Gastroesophageal sphincter (tissue), 4 donors: ENCODE results near the gene EEF1AKMT1. TPM values are rescaled to one million over a fixed set of nuclear protein-coding genes. Genes with fewer than 3 reads are reported as not detected.

Source experiments
- ATAC-seq: fragments of 150-250 bp; one replicate; pipeline ENCODE4 v1.9.1; 2016; ENCODE audit warnings: mild to moderate bottlenecking, moderate library complexity
- H3K27ac ChIP-seq, 4 donors: fragments of 200-600 bp; sonication (generic) in 3 of 4; 1 replicate in 3 of 4; 2 replicates in 1 of 4; pipeline ENCODE4 v1.5.1; 2016 to 2019
- H3K27me3 ChIP-seq: fragments of 200-600 bp; sonication (generic); one replicate; pipeline ENCODE4 v1.5.1; 2019
- H3K36me3 ChIP-seq, 2 donors: fragments of 200-600 bp; sonication (generic); one replicate each; pipeline ENCODE4 v1.5.1; 2019; ENCODE audit warnings: control low read depth in 1 of 2
- H3K4me1 ChIP-seq, 3 donors: fragments of 200-600 bp; sonication (generic); 1 replicate in 2 of 3; 2 replicates in 1 of 3; pipeline ENCODE4 v1.5.1; 2016 to 2019; ENCODE audit warnings: control low read depth in 2 of 3
- H3K4me3 ChIP-seq, 2 donors: fragments of 200-600 bp; sonication (generic); one replicate each; pipeline ENCODE4 v1.5.1; 2019; ENCODE audit warnings: mild to moderate bottlenecking in 1 of 2, moderate library complexity in 1 of 2
- H3K9me3 ChIP-seq, 3 donors: fragments of 200-600 bp; sonication (generic); one replicate each; pipeline ENCODE4 v1.5.1; 2017 to 2019; ENCODE audit warnings: control low read depth in 2 of 3
- EP300 ChIP-seq: sonication (generic); formaldehyde crosslinking; IDR thresholded peaks from one replicate; pipeline ENCODE4 v1.6.1; 2017; ENCODE audit warnings: antibody characterized with exemption, mild to moderate bottlenecking
- POLR2A ChIP-seq, 2 donors: fragments of 450-650 bp; IDR thresholded peaks; one replicate each; pipeline ENCODE4 v1.6.1; 2017; ENCODE audit warnings: antibody characterized with exemption in 2 of 2, mild to moderate bottlenecking in 2 of 2, moderate library complexity in 1 of 2
- POLR2AphosphoS5 ChIP-seq: sonication (generic); formaldehyde crosslinking; IDR thresholded peaks from one replicate; pipeline ENCODE4 v1.6.1; 2017; ENCODE audit warnings: antibody characterized with exemption
- WGBS, 2 donors: methylation state at CpG; one replicate each; pipeline ENCODE4 v1.1.5; 2018; ENCODE audit warnings: low coverage in 1 of 2; 5-methylcytosine and 5-hydroxymethylcytosine counted together
- total RNA-seq, 4 donors: library from RNA; depleted of rRNA; stranded (reverse); fragments of >200 nt; gene quantifications; one replicate each; pipeline ENCODE4 v1.1.0, GENCODE V29; 2016
- TF ChIP-seq, protein P1 (sequence below), 4 experiments: fragments of 200-600 bp in 2 of 4; fragments of 450-650 bp in 2 of 4; sonication (generic) in 1 of 4; IDR thresholded peaks; one replicate each; pipeline ENCODE4 v1.5.1; 2017 to 2019; ENCODE audit warnings: antibody characterized with exemption in 4 of 4, mild to moderate bottlenecking in 2 of 4, moderate library complexity in 2 of 4

EEF1AKMT1 gene
- total RNA-seq, 4 donors from 2014 or later, result 13.5 to 39.2 (median 20.3) TPM

DNA sequence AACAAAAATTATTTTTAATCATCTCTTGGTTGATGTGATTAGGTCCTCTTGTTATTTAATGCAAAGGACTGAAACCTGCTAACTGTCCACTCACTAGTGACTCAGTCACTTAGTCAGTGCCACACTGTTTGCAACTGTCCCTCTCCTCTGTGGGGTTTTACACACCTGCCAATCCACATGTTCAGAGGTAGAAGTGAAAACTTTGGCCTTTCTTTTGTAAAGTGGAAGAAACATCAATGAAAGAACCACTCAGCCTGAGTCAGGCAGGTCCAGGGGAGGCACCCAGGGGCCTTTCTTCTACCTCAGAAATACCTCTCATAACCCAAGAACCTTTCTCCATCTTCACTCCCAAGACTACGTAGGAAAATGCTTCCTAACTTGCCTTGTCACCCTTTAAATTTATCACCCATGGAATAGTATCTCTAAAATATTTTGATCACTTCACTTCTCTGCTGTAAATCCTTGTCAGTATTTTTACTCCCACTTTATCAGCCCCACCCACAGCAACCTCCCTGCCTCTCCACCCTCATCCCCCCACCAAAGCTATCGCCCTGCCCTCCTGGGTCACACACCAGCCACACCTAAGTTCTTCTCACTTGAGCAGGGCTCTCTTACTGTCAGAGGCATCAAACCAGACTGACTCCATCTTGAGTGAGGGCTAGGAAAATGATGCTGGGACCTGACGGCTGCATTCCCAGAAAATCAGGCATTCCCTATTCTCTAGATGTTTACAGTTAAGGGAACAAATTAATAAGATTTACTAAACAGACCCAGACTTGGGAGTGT, 29.6 kb upstream of the EEF1AKMT1 start:
- WGBS, 2 donors, result 93 to 98% methylated on average over 2 to 3 of the region's 3 CpGs
- TF ChIP-seq, protein P1, sequence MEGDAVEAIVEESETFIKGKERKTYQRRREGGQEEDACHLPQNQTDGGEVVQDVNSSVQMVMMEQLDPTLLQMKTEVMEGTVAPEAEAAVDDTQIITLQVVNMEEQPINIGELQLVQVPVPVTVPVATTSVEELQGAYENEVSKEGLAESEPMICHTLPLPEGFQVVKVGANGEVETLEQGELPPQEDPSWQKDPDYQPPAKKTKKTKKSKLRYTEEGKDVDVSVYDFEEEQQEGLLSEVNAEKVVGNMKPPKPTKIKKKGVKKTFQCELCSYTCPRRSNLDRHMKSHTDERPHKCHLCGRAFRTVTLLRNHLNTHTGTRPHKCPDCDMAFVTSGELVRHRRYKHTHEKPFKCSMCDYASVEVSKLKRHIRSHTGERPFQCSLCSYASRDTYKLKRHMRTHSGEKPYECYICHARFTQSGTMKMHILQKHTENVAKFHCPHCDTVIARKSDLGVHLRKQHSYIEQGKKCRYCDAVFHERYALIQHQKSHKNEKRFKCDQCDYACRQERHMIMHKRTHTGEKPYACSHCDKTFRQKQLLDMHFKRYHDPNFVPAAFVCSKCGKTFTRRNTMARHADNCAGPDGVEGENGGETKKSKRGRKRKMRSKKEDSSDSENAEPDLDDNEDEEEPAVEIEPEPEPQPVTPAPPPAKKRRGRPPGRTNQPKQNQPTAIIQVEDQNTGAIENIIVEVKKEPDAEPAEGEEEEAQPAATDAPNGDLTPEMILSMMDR (IDR thresholded peaks at IDR 0.05), result no peak
- TF ChIP-seq EP300 (no peak), POLR2AphosphoS5 (no peak), POLR2A (IDR thresholded peaks at IDR 0.05) (no peak)
- Histone ChIP-seq H3K36me3 (peaks cover 0 to 39% of the 10 kb centered on the region in 2 donors), H3K4me3 (no peak overlapping the region), H3K9me3 (no peaks in the 10 kb centered on the region), H3K27ac (no peak overlapping the region), H3K4me1 (no peaks in the 10 kb centered on the region), H3K27me3 (no peaks in the 10 kb centered on the region)
- ATAC-seq, result no peak

DNA sequence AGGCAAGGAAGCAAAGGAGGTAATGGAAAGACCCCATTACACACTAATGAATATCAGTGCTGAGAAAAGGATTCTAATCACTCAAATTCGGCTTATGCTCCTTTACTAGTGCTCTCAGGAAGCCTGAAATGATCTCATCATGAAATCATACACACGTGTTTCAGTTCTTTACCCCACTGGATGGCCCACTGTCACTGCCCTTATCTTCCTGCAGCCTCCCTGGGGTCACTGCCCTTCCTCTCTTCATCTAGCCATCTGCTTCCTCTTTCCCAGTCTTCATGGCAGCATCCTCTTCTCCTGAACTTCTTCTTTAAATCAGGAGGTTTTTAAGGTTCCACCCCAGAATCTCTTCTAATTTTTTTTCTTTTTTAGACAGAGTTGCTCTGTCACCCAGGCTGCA, 27.9 kb upstream of the EEF1AKMT1 start:
- ATAC-seq, result no peak
- no peak overlapping the region for H3K4me3 ChIP-seq
- H3K27ac ChIP-seq, result no peak overlapping the region
- TF ChIP-seq EP300 (no peak), POLR2AphosphoS5 (no peak), POLR2A (IDR thresholded peaks at IDR 0.05) (no peak)
- TF ChIP-seq, protein P1 (IDR thresholded peaks at IDR 0.05), result no peak
- peaks cover 0 to 30% of the 10 kb centered on the region in 2 donors for H3K36me3 ChIP-seq
- no peaks in the 10 kb centered on the region for H3K27me3 ChIP-seq
- WGBS, 2 donors, result 46 to 65% methylated on average over 2 of the region's 2 CpGs
- peaks cover 0 to 10% (median 3%) of the 10 kb centered on the region in 3 donors for H3K4me1 ChIP-seq
- H3K9me3 ChIP-seq, result no peaks in the 10 kb centered on the region

DNA sequence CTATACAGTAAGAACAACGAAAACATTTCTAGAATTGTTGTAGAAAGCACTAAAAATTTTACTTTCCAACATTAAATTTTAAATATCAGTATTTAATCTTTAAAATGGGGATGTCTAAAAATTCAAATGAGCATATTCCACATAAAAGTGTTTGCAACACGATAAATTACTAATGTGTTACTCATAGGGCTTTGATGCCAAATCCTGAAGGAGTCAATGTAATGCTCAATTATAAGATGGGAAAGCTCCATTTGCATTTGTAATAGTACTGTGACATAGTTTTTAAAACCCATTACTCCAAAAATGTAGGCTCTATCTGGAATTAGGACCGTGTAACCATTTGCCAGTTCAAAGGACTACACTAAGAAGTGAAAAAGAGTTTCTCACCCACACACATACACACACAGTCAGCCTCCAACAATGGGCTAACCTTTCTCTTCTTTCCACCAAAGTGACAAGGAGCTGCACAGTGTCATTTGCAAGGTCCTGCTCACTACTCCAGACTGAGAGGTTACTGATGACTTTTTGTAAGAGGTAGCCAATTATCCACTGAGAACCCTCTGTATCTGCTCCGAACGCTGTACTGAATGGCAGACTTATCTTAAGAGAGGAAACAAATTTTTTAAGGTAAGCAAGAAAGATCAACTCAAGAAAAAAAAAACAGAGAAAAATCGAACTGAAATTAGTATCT, 26.1 kb upstream of the EEF1AKMT1 start:
- no peaks in the 10 kb centered on the region for H3K27me3 ChIP-seq
- H3K27ac ChIP-seq, result no peak overlapping the region
- no peak for ATAC-seq
- no peak for TF ChIP-seq POLR2AphosphoS5
- TF ChIP-seq EP300, result no peak
- TF ChIP-seq, protein P1 (IDR thresholded peaks at IDR 0.05), result no peak
- TF ChIP-seq POLR2A (IDR thresholded peaks at IDR 0.05), result no peak
- H3K9me3 ChIP-seq, result no peaks in the 10 kb centered on the region
- H3K4me3 ChIP-seq, result no peak overlapping the region
- 65 to 79% methylated on average over 5 to 6 of the region's 6 CpGs for WGBS, 2 donors
- H3K4me1 ChIP-seq, result peaks cover 0 to 12% (median 3%) of the 10 kb centered on the region in 3 donors
- peaks cover 0 to 36% of the 10 kb centered on the region in 2 donors for H3K36me3 ChIP-seq

DNA sequence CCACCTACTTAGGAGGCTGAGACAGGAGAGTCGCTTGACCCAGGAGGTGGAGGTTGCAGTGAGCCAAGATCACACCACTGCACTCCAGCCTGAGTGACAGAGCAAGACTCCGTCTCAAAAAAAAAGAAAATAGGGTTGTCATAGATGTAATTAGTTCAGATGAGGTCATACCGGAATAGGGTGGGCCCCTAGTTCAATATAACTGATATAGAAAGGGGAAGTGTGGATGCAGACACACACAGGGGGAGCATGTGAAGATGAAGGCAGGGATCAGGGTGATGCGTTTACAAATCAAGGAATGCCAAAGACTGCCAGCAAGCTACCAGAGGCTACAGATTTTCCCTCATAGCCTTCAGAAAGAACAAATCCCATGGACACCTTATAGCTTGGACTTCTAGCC, 24.3 kb upstream of the EEF1AKMT1 start:
- H3K27me3 ChIP-seq, result no peaks in the 10 kb centered on the region
- H3K27ac ChIP-seq, result peak overlapping the region in 1 of 4 donors; percentile 15
- H3K9me3 ChIP-seq, result no peaks in the 10 kb centered on the region
- no peak for ATAC-seq
- TF ChIP-seq EP300 (no peak), POLR2AphosphoS5 (no peak), POLR2A (IDR thresholded peaks at IDR 0.05) (no peak)
- TF ChIP-seq, protein P1 (IDR thresholded peaks at IDR 0.05), result no peak
- peaks cover 0 to 55% of the 10 kb centered on the region in 2 donors for H3K36me3 ChIP-seq
- H3K4me3 ChIP-seq, result no peak overlapping the region
- peaks cover 0 to 12% (median 3%) of the 10 kb centered on the region in 3 donors for H3K4me1 ChIP-seq
- WGBS, 2 donors, result 55 to 89% methylated on average over 3 to 4 of the region's 4 CpGs
